Keratinocyte (primary cell): ENCODE measurements around the gene SRR. TPM values are rescaled to one million over a fixed set of nuclear protein-coding genes. Genes with fewer than 3 reads are reported as not detected.

Experiments used
- DNase-seq: peaks from one replicate; pipeline ENCODE4 v3.0.0-alpha.2; 2011; ENCODE audit warnings: low read depth, missing footprints, low spot score
- FAIRE-seq: peaks from 2 replicates; lab custom pipeline; 2011; peaks lifted over from hg19 to GRCh38; lab: Jason Lieb, UNC
- H2AFZ ChIP-seq: 2 replicates; pipeline ENCODE4 v1.6.0; 2012; ENCODE audit warnings: low read length, control low read depth, inconsistent platforms; ENCODE audit not compliant: control insufficient read depth
- H3K27ac ChIP-seq: 2 replicates; pipeline ENCODE4 v1.5.1; 2011; ENCODE audit warnings: low read length; ENCODE audit not compliant: control insufficient read depth, insufficient read depth
- H3K27me3 ChIP-seq: 3 replicates; pipeline ENCODE4 v1.6.0; 2011; ENCODE audit warnings: low read length; ENCODE audit not compliant: control insufficient read depth, insufficient read depth; ENCODE audit errors: extremely low read depth
- H3K36me3 ChIP-seq, 2 experiments: 2 replicates in 1 of 2; 3 replicates in 1 of 2; pipeline ENCODE4 v1.5.1; 2011; ENCODE audit warnings: low read length in 2 of 2, mild to moderate bottlenecking in 1 of 2; ENCODE audit not compliant: control insufficient read depth in 2 of 2, insufficient read depth in 2 of 2; ENCODE audit errors: extremely low read depth in 1 of 2
- H3K4me1 ChIP-seq: 3 replicates; pipeline ENCODE4 v1.5.1; 2011; ENCODE audit warnings: low read length; ENCODE audit not compliant: control insufficient read depth, insufficient read depth; ENCODE audit errors: extremely low read depth
- H3K4me2 ChIP-seq: 3 replicates; pipeline ENCODE4 v1.6.0; 2011; ENCODE audit warnings: low read depth, low read length; ENCODE audit not compliant: control insufficient read depth, insufficient read depth; ENCODE audit errors: extremely low read depth
- H3K4me3 ChIP-seq, 3 experiments: fragments of 200-600 bp in 1 of 3; sonication (generic) in 1 of 3; 2 replicates in 2 of 3; 3 replicates in 1 of 3; pipeline ENCODE4 v1.5.1; 2011 to 2016; ENCODE audit warnings: low read length in 3 of 3, mild to moderate bottlenecking in 3 of 3, control low read depth in 2 of 3, inconsistent platforms in 1 of 3, low read depth in 1 of 3, mixed read lengths in 1 of 3, mixed run types in 1 of 3, moderate library complexity in 1 of 3; ENCODE audit not compliant: control insufficient read depth in 2 of 3, insufficient read depth in 2 of 3; ENCODE audit errors: extremely low read depth in 1 of 3
- H3K79me2 ChIP-seq: 2 replicates; pipeline ENCODE4 v1.6.0; 2012; ENCODE audit warnings: low read length; ENCODE audit not compliant: control insufficient read depth, insufficient read depth
- H3K9ac ChIP-seq: 3 replicates; pipeline ENCODE4 v1.6.0; 2011; ENCODE audit warnings: low read length; ENCODE audit not compliant: control insufficient read depth, insufficient read depth; ENCODE audit errors: extremely low read depth
- H3K9me1 ChIP-seq: 3 replicates; pipeline ENCODE4 v1.6.0; 2011; ENCODE audit warnings: low read length; ENCODE audit not compliant: control insufficient read depth, insufficient read depth; ENCODE audit errors: extremely low read depth
- H3K9me3 ChIP-seq: 2 replicates; pipeline ENCODE4 v1.5.1; 2012; ENCODE audit warnings: low read depth, low read length; ENCODE audit not compliant: control insufficient read depth
- H4K20me1 ChIP-seq: 3 replicates; pipeline ENCODE4 v1.6.0; 2011; ENCODE audit warnings: low read length; ENCODE audit not compliant: control insufficient read depth, insufficient read depth; ENCODE audit errors: extremely low read depth
- CTCF ChIP-seq, 3 experiments: IDR thresholded peaks in 1 of 3; conservative IDR thresholded peaks in 1 of 3; optimal IDR thresholded peaks in 1 of 3; 2 replicates in 2 of 3; 3 replicates in 1 of 3; pipeline versions ENCODE3 to v1.5.1; 2011; ENCODE audit warnings: low read length in 3 of 3, mild to moderate bottlenecking in 3 of 3, moderate library complexity in 2 of 3, control low read depth in 1 of 3, inconsistent platforms in 1 of 3; ENCODE audit not compliant: insufficient read depth in 2 of 3; ENCODE audit errors: extremely low read depth in 1 of 3
- EZH2 ChIP-seq: IDR thresholded peaks from one replicate; pipeline ENCODE4 v1.6.1; 2012; ENCODE audit warnings: inconsistent platforms, mild to moderate bottlenecking, low read length, moderate library complexity
- dilution Hi-C: fragments of 300-500 bp; cut with MboI; formaldehyde crosslinking; loops from one replicate; pipeline ENCODE4 v1.7.0; 2020; ENCODE audit warnings: low sequenced_read_pairs; ENCODE audit not compliant: extremely low pct_ligation_motif_present
- polyA plus RNA-seq, 5 experiments: library from polyadenylated mRNA; depleted of rRNA in 3 of 5; stranded (reverse) in 3 of 5; stranded (forward) in 1 of 5; unstranded in 1 of 5; fragments of >200 nt; gene quantifications; 1 replicate in 1 of 5; 2 replicates in 3 of 5; 3 replicates in 1 of 5; pipeline versions ENCODE4 v1.2.1 to v1.2.3, GENCODE V29; 2011 to 2012; ENCODE audit warnings: missing spikeins in 2 of 5, low read depth in 1 of 5, low replicate concordance in 1 of 5

SRR gene
- polyA plus RNA-seq, 1 donor (not counting 4 experiments of a cell fraction or from before 2014, with no cell fraction given): 17.7 TPM

DNA sequence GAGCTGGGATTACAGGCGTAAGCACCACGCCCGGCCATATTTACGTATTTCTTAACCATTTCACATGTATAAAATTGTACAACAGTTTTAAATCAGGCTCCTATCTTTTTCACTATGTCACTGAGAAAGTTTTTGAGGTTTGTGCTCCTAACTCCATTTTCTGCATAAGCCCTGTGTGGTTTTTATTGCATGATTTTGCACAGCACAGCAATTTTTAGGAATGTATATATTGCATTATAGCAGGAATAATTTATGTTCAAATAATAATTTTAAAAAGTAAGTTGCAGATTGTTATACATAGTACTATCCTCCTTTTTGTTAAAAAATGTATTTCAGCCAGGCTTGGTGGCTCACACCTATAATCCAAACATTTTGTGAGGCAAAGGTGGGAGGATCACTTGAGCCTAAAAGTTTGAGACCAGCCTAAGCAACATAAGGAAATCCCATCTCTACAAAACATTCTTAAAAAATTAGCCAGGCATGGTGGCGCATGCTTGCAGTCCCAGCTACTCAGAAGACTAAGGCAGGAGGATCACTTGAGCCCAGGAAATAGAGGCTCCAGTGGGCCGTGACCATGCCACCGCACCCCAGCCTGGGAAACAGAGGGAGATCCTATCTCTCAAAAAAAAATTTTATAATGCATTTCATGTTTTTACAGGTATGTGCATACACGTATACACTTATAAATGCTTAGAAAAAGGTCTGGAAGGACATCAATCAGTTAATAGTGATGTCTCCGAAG lies 26.1 kb upstream of the SRR start:
- Histone ChIP-seq H3K27ac (no peak overlapping the region), H3K4me3 (no peak overlapping the region), H3K4me1 (no peaks in the 10 kb centered on the region), H3K9me1 (no peaks in the 10 kb centered on the region), H3K4me2 (no peak overlapping the region), H3K79me2 (no peaks in the 10 kb centered on the region), H4K20me1 (no peaks in the 10 kb centered on the region), H3K9me3 (no peaks in the 10 kb centered on the region), H3K36me3 (peaks cover 14 to 23% of the 10 kb centered on the region in 2 experiments), H3K9ac (no peak overlapping the region), H2AFZ (no peak overlapping the region), H3K27me3 (no peaks in the 10 kb centered on the region)
- dilution Hi-C loops: no loop called here
- DNase-seq (no peak), FAIRE-seq (no peak)
- no peak for TF ChIP-seq EZH2
- TF ChIP-seq CTCF (optimal IDR thresholded peaks at IDR 0.05 in 1 of 3, IDR thresholded peaks at IDR 0.05 in 1 of 3, conservative IDR thresholded peaks at IDR 0.05 in 1 of 3; ENCODE audit: extremely low read depth in 1 of 3, insufficient read depth in 2 of 3, low read length in 3 of 3): no peak

GRCh38 chr17:2279707-2280106 lies 24.0 kb upstream of the SRR start:
- H3K4me1 ChIP-seq: no peaks in the 10 kb centered on the region
- H3K4me3 ChIP-seq: no peak overlapping the region
- H4K20me1 ChIP-seq: no peaks in the 10 kb centered on the region
- peaks cover 14 to 27% of the 10 kb centered on the region in 2 experiments for H3K36me3 ChIP-seq
- DNase-seq: no peak
- no peak for TF ChIP-seq CTCF (optimal IDR thresholded peaks at IDR 0.05 in 1 of 3, IDR thresholded peaks at IDR 0.05 in 1 of 3, conservative IDR thresholded peaks at IDR 0.05 in 1 of 3; ENCODE audit: extremely low read depth in 1 of 3, insufficient read depth in 2 of 3, low read length in 3 of 3)
- TF ChIP-seq EZH2: no peak
- FAIRE-seq: no peak
- H3K27me3 ChIP-seq: no peaks in the 10 kb centered on the region
- no peaks in the 10 kb centered on the region for H3K9me1 ChIP-seq
- H3K4me2 ChIP-seq: no peak overlapping the region
- H3K9me3 ChIP-seq: no peaks in the 10 kb centered on the region
- no peak overlapping the region for H3K9ac ChIP-seq
- no peaks in the 10 kb centered on the region for H3K79me2 ChIP-seq
- H3K27ac ChIP-seq: no peak overlapping the region
- dilution Hi-C loops: no loop called here
- H2AFZ ChIP-seq: no peak overlapping the region
